NCI-H69 (cell line): Measurements from ENCODE around the gene CCNE1.

Source experiments
- DNase-seq: peaks from one replicate; lab custom pipeline; 2025; lab: John Stamatoyannopoulos, UW

CCNE1 gene

DNA sequence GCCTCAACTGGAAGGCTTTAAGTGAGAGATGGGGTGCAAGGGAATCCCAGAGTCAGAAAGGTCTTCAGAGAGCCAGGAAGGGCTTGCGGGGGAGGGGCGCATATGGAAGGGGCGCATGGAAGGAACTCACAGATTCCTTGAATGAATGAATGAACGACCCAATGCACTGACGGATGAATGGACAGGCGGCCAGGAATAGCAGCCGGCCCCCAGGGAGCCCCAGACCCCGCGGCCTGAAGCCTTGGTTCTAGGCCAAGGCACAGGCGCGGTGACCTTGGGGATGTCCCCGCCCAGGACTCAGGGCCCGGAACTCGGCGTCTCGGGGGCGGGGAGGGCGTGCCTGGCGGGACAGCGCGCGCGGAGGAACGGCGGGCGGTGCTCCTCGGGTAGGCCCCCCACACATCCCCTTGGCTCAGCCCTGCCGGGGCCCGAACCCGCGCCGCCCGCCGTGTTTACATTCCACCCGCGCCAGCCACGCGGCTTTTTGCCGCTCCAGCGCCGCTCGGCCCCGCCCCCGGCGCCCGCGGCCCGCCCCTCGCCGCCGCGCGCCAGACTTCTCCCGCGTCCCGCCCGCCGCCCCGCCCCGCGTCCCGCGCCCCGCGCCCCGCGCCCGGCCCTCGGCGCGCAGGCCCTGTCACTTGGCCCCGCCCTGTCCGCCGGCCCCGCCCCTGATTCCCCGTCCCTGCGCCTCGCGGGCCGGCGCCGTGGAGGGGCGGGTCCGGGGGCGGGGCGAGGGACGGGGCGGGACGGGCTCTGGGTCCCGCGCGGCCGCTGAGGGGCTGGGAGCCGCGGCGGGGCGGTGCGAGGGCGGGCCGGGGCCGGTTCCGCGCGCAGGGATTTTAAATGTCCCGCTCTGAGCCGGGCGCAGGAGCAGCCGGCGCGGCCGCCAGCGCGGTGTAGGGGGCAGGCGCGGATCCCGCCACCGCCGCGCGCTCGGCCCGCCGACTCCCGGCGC lies at the start of gene CCNE1:
CCNE1 (plus strand) TSS at position 867 of the 955 bp plus-strand sequence. CDS start 565 bp downstream, outside the sequence.
- DNase-seq: peak; percentile 93

DNA sequence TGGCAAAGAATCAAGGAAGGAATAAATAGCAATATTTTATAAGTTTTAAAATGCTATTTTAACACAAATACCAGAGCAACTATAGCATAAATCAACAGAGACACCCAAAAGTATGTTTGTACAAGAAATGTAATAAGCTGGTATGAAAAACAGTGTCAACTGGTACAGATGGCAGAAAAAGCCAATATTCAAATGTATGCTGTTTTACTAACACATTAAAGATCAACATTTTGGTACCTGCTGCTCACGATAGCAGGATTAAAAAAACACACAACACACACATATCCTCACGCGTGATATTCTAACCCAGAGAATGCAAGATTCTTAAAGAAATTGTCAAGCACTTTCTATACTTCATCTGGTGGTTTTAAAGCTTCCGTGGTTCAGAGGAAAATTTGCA lies 48.6 kb upstream of the CCNE1 start:
- no peak for DNase-seq

DNA sequence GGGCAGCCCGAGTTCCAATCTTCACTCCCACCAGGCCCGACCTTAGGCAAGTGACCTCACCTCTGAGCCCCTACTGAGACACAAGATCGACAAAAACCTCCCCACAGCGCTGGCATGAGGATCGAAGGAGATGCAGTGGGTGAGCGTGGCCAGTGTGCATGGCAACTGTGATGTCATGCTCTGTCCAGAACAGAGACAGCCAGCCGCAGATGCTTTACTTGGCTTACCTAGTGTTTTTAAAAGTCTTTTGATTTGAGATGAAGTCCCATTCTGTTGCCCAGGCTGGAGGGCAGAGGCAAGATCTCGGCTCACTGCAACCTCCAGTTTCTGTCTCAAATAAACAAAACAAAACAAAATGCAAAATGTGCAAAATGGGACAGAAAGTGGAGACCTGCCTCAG lies 47.4 kb upstream of the CCNE1 start:
- no peak for DNase-seq

DNA sequence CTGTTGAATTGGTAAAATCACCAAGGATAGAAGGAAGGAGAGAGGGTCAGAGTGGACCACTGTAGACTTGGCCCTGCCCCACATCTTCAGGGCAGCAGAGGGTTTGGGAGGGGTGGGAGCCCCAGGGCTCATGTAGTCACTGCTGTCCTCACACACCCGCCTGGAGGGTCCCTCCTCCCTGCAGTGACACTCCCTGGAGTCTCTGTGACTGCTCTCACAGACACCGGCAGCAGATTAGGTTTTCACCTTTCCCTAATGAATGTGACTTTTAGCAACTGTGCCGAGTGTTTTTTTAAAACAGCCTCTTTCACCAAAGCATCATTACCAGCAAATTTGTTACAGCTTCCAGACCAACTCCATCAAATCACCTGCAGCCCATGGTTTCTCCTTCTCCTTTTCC lies 45.7 kb upstream of the CCNE1 start:
- DNase-seq: no peak

DNA sequence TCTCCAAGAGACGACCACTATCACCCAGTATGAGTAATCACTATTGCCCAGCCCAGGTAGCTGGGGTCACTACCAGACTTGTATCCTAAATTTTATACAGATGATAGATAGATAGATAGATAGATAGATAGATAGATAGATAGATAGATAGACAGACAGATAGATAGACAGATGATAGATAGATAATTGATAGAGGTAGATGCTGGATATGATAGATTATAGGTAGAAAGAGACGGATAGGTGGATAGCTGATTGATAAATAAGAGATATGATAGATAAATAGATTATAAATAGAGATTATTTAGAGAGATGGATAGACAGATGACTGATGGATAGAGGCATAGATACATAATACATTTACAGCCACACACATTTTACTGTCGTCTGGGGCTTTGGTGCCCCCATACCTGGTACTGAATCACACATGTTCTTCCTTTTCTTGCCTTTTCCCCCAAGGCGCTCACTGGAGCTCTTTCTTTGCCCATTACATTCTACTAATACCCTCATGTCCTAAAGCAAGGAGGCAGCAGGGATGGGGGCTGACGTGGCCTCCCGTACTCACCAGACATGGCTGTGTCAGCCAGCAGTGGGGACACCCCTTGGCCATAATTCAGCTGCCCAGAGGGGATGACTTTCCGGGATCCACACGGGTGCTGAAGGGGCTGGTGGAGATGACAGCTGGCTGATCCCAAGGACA lies 44.6 kb upstream of the CCNE1 start:
- DNase-seq: no peak

DNA sequence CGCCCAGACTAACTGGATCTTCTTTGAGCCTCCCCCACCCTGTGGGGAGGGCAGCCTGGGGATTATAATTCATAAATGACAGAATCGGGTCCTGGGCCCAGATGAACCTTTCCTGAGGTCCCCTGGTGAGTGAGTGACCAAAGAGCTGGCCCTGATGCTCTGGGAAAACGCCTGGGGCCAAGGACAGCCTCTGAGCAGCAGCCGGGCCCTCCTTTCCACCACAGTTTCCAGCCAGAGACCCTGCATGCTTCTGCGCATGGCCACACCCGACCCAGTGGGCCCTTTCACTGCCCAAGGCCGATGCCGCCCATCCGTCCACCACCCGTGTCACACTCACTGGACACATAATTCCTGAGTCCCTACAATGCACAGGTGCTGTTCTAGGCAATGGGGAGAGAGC lies 43.6 kb upstream of the CCNE1 start:
- no peak for DNase-seq

DNA sequence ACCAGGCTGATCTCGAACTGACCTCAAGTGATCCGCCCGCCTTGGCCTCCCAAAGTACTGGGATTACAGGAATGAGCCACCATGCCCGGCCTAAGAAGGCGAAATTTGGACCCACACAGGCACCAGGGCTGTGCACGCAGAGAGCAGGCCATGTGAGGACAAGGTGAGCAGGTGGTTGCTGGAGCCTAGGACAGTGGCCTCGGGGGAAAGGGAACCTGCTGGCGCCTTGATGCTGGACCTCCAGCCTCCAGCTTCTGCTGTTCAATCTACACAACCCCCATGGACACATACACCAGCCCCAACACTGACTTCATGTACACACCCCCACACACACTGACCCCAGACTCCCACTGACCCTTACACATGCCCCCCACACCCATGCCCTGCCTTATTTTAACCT lies 41.8 kb upstream of the CCNE1 start:
- no peak for DNase-seq

DNA sequence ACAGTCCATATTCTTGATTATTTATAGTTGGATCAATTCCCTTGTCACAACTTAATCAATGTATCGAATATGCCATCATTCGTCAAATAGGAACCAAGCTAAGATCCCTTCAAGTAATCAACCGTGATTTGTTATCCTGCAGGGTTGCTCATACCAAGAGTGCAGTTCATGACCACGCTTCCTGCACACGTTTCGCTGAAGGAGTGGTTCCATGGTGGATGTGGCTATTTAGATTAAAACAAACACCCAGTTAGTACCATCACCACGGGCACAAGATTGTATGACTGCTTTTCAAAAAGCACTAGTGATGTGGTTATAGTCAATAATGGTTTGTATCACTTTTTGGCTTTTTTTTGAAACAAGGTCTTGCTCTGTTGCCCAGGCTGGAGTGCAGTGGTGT lies 41.1 kb upstream of the CCNE1 start:
- DNase-seq: no peak

DNA sequence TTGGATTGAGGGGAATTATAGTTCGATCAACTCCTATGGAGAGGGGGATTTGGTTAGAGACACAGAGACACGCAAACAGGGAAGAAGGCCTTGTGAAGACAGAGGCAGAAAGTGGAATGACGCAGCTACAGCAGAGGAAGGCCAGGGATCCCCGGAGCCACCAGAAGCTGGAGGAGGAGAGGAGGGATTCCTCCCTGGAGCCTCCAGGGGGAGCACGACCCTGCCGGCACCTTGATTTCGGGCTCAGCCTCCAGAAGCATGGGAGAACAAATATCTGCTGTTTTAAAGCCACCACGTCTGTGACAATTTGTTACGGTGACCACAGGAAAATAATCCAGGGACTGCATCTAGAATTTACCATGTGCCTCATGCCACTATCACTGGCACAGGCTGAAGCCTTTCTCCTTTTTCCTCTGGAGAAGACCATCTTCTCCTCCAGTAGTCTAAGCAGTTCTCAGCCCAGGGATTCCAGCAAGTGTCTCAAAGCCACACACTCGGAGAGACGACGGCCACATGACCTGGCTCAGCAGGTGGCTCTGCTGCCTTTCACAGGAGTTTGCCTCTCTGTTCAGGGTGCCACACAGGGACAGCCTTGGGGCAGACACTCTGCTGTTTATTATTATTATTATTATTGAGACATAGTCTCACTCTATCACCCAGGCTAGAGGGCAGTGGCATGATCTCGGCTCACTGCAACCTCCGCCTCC lies 39.9 kb upstream of the CCNE1 start:
- peak; percentile 55 for DNase-seq

DNA sequence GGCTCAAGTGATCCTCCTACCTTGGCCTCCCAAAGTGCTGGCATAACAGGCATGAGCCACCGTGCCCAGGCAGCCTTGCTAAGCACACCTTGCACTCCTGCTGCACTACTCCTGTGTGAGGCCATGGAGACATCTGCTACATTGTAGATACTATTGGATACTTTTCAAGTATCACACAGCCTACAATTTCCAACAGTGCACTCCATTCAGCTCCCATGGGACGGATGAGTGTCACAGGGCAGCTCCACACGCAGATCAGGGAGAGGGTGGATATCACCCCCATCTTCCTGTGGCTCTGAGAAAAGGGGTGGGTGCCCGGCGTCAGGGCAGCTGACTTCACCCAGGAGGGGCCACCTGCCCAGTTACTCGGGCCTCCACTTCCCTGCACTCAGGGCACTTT lies 39.1 kb upstream of the CCNE1 start:
- no peak for DNase-seq

DNA sequence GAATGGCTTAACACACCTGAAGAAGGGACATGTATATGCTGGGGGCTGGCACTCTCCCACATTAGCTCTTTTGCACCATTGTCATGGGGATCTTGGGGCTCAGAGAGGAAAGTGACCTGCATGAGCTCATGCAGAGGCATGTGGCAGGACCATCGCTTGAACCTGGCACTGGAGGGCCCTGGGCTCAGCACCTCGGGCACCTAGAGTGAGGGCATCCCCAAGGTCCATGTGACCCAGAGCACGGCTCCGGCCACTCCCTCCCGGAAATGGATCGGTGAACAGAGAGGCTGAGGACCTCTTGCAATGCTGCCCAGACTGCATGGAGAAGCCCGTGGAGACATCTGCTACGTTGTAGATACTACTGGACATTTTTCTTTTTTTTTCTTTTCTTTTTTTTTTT lies 38.6 kb upstream of the CCNE1 start:
- DNase-seq: no peak

DNA sequence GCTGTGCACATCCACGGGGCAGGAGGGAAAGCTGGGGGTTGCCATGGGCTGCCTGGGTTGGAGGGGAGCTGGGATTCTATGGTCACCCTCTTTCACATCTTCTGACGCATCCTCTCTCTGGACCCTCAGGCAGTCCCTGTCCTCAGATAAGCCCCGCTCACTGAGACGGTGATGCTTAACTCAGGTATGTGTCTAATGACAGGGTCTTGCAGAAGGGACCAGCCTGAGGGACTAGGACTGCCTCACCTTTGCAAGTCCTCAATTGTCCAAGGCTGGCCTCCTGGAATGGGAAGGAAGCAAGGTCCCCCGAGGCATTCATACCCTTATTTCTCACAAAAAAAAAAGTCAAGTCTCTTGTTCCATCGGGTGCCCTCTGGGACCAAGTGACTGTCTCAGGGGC lies 37.7 kb upstream of the CCNE1 start:
- DNase-seq: no peak

DNA sequence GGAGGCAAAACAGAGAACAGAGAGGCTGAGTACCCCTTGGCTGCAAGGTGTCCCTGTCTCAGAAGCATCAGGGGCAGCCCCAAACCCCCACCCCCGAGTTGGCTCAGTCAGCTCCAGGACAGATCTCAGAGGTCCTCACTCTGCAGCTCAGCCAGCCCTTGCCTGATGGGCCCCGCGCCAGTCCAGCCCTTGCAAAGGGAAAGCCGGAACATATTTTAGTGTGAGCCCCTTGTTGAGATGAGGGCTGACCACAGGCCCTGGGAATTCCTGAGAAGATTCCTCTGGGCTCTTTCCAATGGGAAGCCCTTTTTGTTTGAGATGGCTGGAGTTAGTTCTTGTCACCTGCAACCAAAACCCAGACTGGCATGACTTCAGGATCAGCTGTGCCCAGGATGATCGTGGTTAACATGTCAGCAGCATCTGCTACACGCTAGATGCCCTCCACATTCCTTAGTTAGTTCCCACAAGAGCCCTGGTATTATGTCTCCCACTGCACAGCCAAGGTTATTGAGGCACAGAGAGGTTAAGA lies 33.9 kb upstream of the CCNE1 start:
- no peak for DNase-seq

DNA sequence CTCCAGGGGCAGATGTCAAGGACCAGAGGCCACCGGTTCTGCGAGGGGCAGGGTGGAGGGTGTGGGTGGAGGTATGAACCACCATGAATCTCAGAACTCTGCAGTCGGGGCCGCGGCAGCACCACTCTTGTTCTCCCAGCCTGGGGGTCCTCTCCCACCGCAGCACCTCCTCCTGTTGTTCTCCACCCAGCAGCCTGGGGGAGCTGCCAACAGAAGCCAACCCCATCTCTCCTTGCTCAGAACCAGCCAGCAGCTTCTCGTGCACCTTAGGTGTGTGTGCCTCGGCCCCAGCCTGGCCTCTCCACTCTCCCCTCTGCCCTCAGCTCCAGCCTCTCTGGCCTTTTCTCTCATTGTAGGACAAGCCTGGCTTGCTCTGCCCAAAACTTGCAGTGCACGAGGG lies 31.9 kb upstream of the CCNE1 start:
- DNase-seq: no peak

DNA sequence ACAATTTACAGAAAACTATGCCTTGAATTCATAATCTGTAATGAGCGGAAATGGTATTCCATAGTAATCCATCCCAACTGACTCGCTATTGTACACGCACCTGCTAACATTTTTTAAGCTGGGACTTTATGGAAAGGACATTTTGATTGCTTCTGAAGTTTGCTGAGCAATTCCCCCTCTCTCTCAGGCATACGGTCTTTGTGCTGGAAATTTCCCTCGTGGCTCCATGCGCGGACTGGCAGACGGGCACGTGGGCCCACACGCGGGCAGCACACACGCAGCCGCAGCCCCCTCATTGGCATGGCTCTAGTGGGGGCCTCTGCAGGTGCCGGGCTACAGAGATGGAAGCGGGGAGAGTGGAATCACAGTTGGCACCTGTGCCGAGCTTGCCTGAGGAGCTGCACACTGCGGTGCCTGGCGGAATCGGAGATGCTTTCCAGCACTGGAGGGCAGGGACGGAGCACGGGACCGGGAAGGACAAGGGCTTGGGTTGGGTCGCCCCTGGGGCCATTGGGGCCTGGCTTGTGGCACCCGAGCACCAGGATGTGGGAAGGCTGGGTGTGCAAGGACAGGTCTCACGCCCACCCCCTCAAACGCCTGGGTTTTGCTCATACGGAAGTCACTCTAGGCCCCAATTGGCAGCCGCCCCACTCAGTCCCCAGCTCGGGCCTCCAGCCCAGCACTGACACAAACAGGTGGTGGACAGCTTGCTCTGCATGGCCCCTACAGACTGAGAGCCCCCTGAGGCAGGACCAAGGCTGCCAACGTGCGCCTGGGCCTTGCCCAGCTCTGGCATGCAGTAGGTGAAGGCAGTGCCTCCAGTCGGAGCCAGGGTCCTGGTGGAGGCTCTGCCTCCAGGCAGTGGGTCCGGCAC lies 30.2 kb upstream of the CCNE1 start:
- DNase-seq: no peak

DNA sequence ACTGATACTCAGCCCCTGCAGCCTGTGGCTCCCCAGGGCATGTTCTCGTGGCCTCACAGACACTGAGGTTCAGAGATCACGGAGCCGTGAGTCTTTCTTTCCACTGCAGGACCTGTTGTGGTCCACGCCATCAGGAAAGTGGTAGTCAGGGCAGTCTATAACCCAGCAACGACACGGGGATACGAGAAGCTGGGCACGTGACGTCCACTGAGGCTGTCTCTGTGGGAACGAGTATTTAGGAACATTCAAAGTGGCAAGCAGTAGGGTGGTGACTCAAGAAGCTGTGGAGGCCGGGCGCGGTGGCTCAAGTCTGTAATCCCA lies 29.6 kb upstream of the CCNE1 start:
- DNase-seq: no peak

DNA sequence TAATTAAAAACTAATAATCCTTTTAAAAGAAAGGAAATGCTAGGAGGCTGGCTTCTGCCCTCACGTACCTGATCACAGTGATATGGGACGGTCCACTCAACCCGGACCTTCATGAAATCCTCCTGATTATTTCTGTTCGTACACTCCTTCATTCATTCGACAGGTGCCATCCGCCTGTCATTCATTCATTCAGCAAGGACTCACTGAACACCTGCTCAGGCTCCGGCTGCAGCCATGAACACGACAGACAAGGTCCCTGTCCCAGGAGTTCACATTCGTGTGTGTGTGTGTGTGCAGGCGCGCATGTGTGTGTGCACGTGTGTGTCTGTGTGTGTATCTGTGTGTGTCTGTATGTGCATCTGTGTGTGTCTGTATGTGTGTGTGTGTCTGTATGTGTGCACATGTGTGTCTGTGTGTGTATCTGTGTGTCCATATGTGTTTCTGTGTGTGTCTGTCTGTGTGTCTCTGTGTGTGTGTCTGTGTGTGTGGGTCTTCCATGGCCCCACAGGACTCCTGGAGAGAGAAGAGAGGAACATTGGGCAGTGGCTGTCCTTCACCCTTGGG lies 28.1 kb upstream of the CCNE1 start:
- no peak for DNase-seq

DNA sequence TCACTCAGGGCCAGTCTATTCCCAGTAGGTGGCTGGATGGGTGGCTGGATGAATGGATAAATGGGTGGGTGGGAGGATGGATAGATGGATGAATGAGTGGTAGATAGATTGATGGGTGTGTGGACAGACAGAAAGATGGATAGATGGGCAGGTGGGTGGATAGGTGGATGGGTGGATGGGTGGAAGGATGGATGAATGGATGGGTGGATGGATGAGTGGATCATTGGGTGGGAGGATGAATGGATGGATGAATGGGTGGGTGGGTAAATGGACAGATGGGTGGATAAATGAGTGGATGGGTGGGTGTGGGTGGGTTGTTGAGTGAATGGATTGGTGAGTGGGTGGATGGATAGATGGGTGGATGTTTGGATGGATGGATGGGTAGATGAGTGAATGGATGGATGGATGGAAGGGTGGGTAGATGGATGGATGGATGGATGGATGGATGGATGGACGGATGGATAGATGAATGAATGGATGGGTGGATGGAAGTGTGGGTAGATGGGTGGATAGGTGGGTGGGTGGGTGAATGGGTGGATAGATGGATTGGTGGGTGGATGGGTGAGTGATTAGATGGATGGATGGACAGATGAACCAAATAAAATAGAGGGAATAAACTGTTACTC lies 27.1 kb upstream of the CCNE1 start:
- no peak for DNase-seq

DNA sequence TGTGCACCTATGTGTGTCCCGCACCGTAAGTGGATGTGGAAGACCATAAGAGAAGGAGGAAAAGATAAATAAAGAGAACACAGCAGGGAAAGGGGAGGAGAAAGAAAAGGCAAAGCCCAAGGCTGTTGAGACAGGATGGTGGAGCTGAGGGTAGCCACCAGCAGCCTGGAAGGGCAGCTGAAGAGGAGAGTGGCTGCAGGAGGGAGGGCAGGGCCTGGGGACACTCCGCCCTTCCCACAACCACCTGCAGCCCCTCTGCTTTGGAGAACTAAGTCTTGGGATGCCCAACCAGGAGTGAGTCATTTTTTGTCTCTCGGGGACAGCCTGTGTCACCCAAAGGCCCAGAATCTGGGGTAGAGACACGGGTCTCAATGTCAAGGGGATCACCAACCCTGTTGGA lies 26.4 kb upstream of the CCNE1 start:
- DNase-seq: no peak

DNA sequence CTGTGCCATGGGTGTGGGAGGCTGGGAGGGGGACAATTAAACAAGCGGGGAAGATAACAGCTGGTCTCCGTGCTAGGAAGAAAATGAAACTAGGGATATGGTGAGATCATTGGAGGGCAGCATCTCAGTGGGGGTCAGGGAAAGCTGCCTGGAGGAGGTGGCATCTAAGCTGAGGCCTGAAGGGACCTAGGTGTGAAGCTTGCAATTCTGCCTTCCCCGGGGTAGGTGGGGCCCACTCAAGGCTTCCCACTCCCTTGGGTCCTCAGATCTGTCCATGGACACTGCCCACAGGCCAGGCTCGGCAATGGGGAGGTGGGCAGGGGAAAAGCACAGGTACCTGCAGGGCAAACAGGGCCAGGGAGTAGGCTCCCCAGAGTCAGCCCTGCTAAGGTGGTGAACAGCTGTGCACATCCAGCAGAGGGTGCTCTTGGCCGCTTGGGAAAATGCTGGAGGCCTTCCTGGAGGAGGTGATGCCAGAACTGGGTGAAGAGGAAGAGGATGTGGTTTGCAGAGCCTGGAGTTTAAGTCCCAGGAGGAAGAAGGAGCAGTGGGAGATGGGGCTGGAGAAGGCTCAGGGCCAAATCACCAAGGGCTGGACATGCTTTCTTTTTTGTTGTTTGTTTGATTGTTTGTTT lies 25.7 kb upstream of the CCNE1 start:
- peak; percentile 27 for DNase-seq
